Ascending aorta (tissue), 2 donors: Measurements from ENCODE around the gene DNAJC8. TPM values are rescaled to one million over a fixed set of nuclear protein-coding genes. Genes with fewer than 3 reads are reported as not detected.

Experiments
- DNase-seq, 2 donors: peaks; one replicate each; pipeline ENCODE4 v3.0.0-alpha.2; 2019; ENCODE audit warnings: low spot score in 2 of 2
- H3K27ac ChIP-seq, 2 donors: fragments of 200-600 bp; sonication (generic); one replicate each; pipeline ENCODE4 v1.5.1; 2016 to 2017; ENCODE audit warnings: mild to moderate bottlenecking in 1 of 2
- H3K27me3 ChIP-seq: fragments of 200-600 bp; sonication (generic); one replicate; pipeline ENCODE4 v1.5.1; 2017
- H3K36me3 ChIP-seq, 2 donors: fragments of 200-600 bp; sonication (generic); one replicate each; pipeline ENCODE4 v1.5.1; 2016
- H3K4me1 ChIP-seq, 2 donors: fragments of 200-600 bp; sonication (generic); one replicate each; pipeline ENCODE4 v1.5.1; 2016 to 2017; ENCODE audit warnings: mild to moderate bottlenecking in 1 of 2
- H3K4me3 ChIP-seq, 2 donors: fragments of 200-600 bp; sonication (generic); one replicate each; pipeline ENCODE4 v1.5.1; 2016 to 2017; ENCODE audit warnings: mild to moderate bottlenecking in 1 of 2
- H3K9me3 ChIP-seq, 2 donors: fragments of 200-600 bp; sonication (generic); one replicate each; pipeline ENCODE4 v1.5.1; 2016
- CTCF ChIP-seq, 3 experiments: fragments of 200-600 bp in 2 of 3; fragments of 450-650 bp in 1 of 3; sonication (generic) in 2 of 3; IDR thresholded peaks; one replicate each; pipeline ENCODE4 v1.5.1; 2016 to 2019; ENCODE audit warnings: antibody characterized with exemption in 3 of 3, mild to moderate bottlenecking in 1 of 3, moderate library complexity in 1 of 3
- intact Hi-C: fragments of 100-400 bp; cut with DNase I; formaldehyde crosslinking; loops from one replicate; pipeline ENCODE4 v1.15.1; 2023
- total RNA-seq: library from RNA; depleted of rRNA; stranded (reverse); fragments of >200 nt; gene quantifications from one replicate; pipeline ENCODE4 v1.1.0, GENCODE V29; 2016

Gene DNAJC8
- total RNA-seq, 1 donor from 2014 or later: 65.2 TPM

- no peak for DNase-seq
- TF ChIP-seq CTCF (IDR thresholded peaks at IDR 0.05): no peak
- Histone ChIP-seq H3K36me3 (no peaks in the 10 kb centered on the region), H3K9me3 (no peaks in the 10 kb centered on the region), H3K4me3 (peak overlapping the region; percentile 80 to 86), H3K4me1 (peaks cover 7 to 22% of the 10 kb centered on the region in 2 donors), H3K27me3 (no peaks in the 10 kb centered on the region), H3K27ac (peak overlapping the region; percentile 74 to 85)
- intact Hi-C loops: loop anchor here (1.0 to 10.0 kb wide), 3 partner anchors 10 to 886 kb away; partner anchors contain the start of genes RNU11, TAF12 and TMEM200B
Observed at GRCh38 chr1:28236656-28237322, 4.0 kb upstream of the DNAJC8 start.

GRCh38 chr1:28235755-28236655, 3.2 kb upstream of the DNAJC8 start, which contains the start of gene ATP5IF1:
Gene ATP5IF1 (plus strand): TSS chr1:28236124. CDS start chr1:28236184, 60 bp downstream.
- Histone ChIP-seq H3K36me3 (no peaks in the 10 kb centered on the region), H3K4me3 (peak within 1 kb of the TSS; percentile 80 to 86), H3K4me1 (peaks cover 7 to 28% of the 10 kb centered on the region in 2 donors), H3K27me3 (no peaks in the 10 kb centered on the region), H3K27ac (peak within 1 kb of the TSS; percentile 83 to 85), H3K9me3 (no peaks in the 10 kb centered on the region)
- peak in 1 of 3 experiments; percentile 8 for TF ChIP-seq CTCF (IDR thresholded peaks at IDR 0.05)
- intact Hi-C loops: loop anchor here (1.0 to 10.0 kb wide), 3 partner anchors 10 to 886 kb away; partner anchors contain the start of genes RNU11, TAF12 and TMEM200B
- DNase-seq: peak; percentile 95 to 99

DNA sequence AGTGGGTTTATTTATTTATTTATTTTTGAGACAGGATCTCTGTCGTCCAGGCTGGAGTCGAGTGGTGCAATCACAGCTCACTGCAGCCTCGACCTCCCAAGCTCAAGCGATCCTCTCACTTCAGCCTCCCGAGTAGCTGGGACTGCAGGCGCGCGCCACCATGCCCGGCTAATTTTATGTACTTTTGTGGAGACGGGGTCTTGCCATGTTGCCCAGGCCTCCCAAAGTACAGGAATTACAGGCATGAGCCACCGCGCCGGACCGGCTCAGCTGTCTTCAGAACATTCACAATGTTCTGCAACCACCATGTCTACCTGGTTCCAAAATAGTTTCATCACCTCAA, 406 bp upstream of the DNAJC8 start:
- no peaks in the 10 kb centered on the region for H3K9me3 ChIP-seq
- peak overlapping the region; percentile 70 to 82 for H3K4me3 ChIP-seq
- H3K27me3 ChIP-seq: no peaks in the 10 kb centered on the region
- peaks cover 6 to 20% of the 10 kb centered on the region in 2 donors for H3K36me3 ChIP-seq
- DNase-seq: no peak
- H3K27ac ChIP-seq: peak overlapping the region; percentile 73 to 75
- no peak for TF ChIP-seq CTCF (IDR thresholded peaks at IDR 0.05)
- intact Hi-C loops: loop anchor here (2.0 to 10.0 kb wide), 2 partner anchors 26 to 412 kb away; partner anchors contain the start of genes RNU11, SESN2 and TAF12
- peaks cover 7 to 28% of the 10 kb centered on the region in 2 donors for H3K4me1 ChIP-seq

DNA sequence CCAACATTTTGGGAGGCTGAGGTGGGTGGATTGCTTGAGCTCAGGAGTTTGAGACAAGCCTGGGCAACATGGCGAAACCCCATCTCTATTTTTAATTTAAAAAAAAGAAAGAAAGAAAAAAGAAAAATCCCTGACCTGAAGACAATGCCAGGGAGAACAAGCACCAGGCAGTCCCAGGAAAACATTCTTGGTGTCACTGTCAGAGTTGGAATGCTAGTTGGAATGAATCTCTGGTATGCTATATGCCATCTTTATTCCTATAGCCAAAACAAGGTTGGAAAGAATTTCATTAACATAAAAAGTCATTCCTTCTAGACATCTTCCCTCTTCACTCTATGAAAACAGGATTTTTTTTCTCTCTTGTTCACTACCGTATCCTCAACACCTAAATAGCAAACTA, 2.8 kb downstream of the DNAJC8 start:
- no peak for DNase-seq
- H3K27ac ChIP-seq: no peak overlapping the region
- intact Hi-C loops: loop anchor here (10.0 kb wide), 1 partner anchor 415 kb away; the partner anchor contains the start of genes RNU11 and TAF12
- TF ChIP-seq CTCF (IDR thresholded peaks at IDR 0.05): no peak
- H3K9me3 ChIP-seq: no peaks in the 10 kb centered on the region
- no peak overlapping the region for H3K4me3 ChIP-seq
- no peaks in the 10 kb centered on the region for H3K27me3 ChIP-seq
- H3K36me3 ChIP-seq: peaks cover 26 to 51% of the 10 kb centered on the region in 2 donors
- H3K4me1 ChIP-seq: peaks cover 3 to 14% of the 10 kb centered on the region in 2 donors

GRCh38 chr1:28229089-28229488, 3.7 kb downstream of the DNAJC8 start:
- no peaks in the 10 kb centered on the region for H3K9me3 ChIP-seq
- H3K27ac ChIP-seq: no peak overlapping the region
- peaks cover 33 to 60% of the 10 kb centered on the region in 2 donors for H3K36me3 ChIP-seq
- TF ChIP-seq CTCF (IDR thresholded peaks at IDR 0.05): no peak
- no peak for DNase-seq
- intact Hi-C loops: no loop called here
- H3K27me3 ChIP-seq: no peaks in the 10 kb centered on the region
- no peak overlapping the region for H3K4me3 ChIP-seq
- peaks cover 3 to 14% of the 10 kb centered on the region in 2 donors for H3K4me1 ChIP-seq
